Esophagus (tissue), 2 donors: ENCODE measurements around the gene EPGN. TPM values are rescaled to one million over a fixed set of nuclear protein-coding genes. Genes with fewer than 3 reads are reported as not detected.

ENCODE experiments used
- H3K27ac ChIP-seq, 2 donors: one replicate each; pipeline ENCODE4 v1.5.1; 2013; ENCODE audit warnings: low read depth in 2 of 2, mild to moderate bottlenecking in 2 of 2, inconsistent platforms in 1 of 2, low read length in 1 of 2, moderate library complexity in 1 of 2
- H3K27me3 ChIP-seq, 2 donors: one replicate each; pipeline ENCODE4 v1.6.1; 2013; ENCODE audit warnings: low read length in 2 of 2, control low read depth in 1 of 2, mild to moderate bottlenecking in 1 of 2; ENCODE audit not compliant: insufficient read depth in 2 of 2, control insufficient read depth in 1 of 2
- H3K36me3 ChIP-seq, 2 donors: one replicate each; pipeline ENCODE4 v1.6.1; 2013; ENCODE audit warnings: low read length in 1 of 2; ENCODE audit not compliant: control insufficient read depth in 2 of 2, insufficient read depth in 2 of 2
- H3K4me1 ChIP-seq, 2 donors: one replicate each; pipeline ENCODE4 v1.6.1; 2013; ENCODE audit warnings: low read length in 1 of 2; ENCODE audit not compliant: control insufficient read depth in 2 of 2, insufficient read depth in 2 of 2
- H3K4me3 ChIP-seq, 2 donors: one replicate each; pipeline ENCODE4 v1.5.1; 2013; ENCODE audit warnings: low read length in 2 of 2, mild to moderate bottlenecking in 2 of 2, low read depth in 1 of 2, moderate library complexity in 1 of 2
- H3K9me3 ChIP-seq, 2 donors: one replicate each; pipeline ENCODE4 v1.6.1; 2013; ENCODE audit warnings: mild to moderate bottlenecking in 2 of 2, low read depth in 1 of 2, low read length in 1 of 2, moderate library complexity in 1 of 2; ENCODE audit not compliant: control insufficient read depth in 2 of 2, insufficient read depth in 1 of 2
- WGBS, 2 donors: extraction: QIAGEN DNeasy Blood & Tissue Kit; methylation state at CpG; one replicate each; pipeline ENCODE4 v1.1.7; 2013; 5-methylcytosine and 5-hydroxymethylcytosine counted together
- polyA plus RNA-seq, 2 donors: library from polyadenylated mRNA; stranded (reverse); fragments of 200-250 nt; gene quantifications; one replicate each; pipeline ENCODE4 v1.2.3, GENCODE V29; 2013
- donor health status: healthy with polysubstance abuse.
- donor health status: Bipolar disorder and iron deficiency.

Gene EPGN
- polyA plus RNA-seq, 2 donors, result 12.8 to 63.1 TPM

DNA sequence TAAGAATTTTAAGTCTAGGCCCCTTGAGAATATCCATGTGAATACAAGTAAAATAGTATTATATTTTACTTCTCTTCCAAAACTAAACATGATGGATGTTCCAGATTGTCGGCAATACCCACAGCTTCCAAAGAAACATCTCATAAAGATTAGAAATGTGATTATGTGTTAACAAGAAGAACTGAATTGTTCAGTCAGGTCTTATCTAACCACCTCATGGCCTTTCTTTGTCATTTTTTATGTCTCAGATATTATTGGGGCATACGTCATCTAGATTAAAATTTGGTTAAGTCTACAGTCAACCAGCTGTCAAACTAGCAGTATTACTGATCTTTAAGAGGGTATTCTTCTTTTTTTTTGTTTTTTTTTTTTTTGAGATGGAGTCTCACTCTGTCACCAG lies 10.0 kb downstream of the EPGN start:
- WGBS, 2 donors, result 74 to 82% methylated on average over 2 of the region's 2 CpGs
- H3K4me3 ChIP-seq, result no peak overlapping the region
- no peaks in the 10 kb centered on the region for H3K9me3 ChIP-seq
- H3K27me3 ChIP-seq, result no peaks in the 10 kb centered on the region
- H3K4me1 ChIP-seq, result peaks cover 0 to 3% of the 10 kb centered on the region in 2 donors
- H3K36me3 ChIP-seq, result no peaks in the 10 kb centered on the region
- no peak overlapping the region for H3K27ac ChIP-seq

DNA sequence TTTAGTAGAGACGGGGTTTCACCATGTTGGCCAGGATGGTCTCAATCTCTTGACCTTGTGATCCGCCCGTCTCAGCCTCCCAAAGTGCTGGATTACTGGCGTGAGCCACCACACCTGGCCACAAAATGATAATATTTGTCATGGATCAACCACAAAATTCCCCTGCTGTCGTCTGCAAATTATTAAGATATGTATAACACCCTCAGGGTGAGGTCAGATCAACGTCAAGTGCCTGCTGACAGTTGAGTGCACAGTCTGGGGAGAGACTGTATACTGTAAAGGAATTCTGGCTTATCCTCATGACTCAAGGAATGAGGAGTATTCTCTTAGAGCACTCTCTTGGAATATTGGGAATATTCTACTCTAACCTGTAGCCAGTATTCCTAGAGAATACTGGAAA lies 11.2 kb downstream of the EPGN start:
- Histone ChIP-seq H3K4me1 (peaks cover 0 to 3% of the 10 kb centered on the region in 2 donors), H3K9me3 (no peaks in the 10 kb centered on the region), H3K36me3 (no peaks in the 10 kb centered on the region), H3K27me3 (no peaks in the 10 kb centered on the region), H3K4me3 (no peak overlapping the region), H3K27ac (no peak overlapping the region)
- 66 to 68% methylated on average over 6 of the region's 6 CpGs for WGBS, 2 donors

DNA sequence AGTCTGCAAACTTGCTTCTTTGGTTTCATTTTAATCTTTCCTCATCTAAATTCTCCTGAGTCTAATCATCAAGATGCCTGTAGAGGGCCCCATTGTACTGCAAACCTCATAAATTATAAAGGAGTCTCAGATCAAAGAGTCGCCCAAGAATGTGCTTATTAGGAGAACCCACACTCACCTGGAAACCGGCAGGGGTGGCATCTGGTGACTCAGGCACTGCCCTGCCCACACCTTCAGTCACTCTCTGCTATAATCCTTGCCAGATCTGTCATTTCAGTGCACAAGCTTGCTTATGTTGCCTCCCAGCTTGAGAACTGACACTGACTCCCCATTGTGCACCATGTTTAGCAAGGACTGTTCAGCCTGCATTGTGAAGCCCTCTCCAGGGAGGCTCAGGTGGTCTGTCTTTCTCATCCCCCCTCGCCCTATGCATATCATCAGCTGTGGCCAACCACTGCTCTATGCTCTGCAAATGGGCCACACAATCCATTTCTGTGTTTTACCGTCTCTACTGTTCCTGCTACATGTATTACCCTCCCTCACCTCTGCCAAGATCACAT lies 12.4 kb downstream of the EPGN start:
- Histone ChIP-seq H3K27me3 (no peaks in the 10 kb centered on the region), H3K4me3 (no peak overlapping the region), H3K4me1 (peaks cover 0 to 3% of the 10 kb centered on the region in 2 donors), H3K36me3 (no peaks in the 10 kb centered on the region), H3K9me3 (no peaks in the 10 kb centered on the region), H3K27ac (peak overlapping the region; percentile 78 to 82)
- 43 to 48% methylated on average over 4 of the region's 4 CpGs for WGBS, 2 donors

DNA sequence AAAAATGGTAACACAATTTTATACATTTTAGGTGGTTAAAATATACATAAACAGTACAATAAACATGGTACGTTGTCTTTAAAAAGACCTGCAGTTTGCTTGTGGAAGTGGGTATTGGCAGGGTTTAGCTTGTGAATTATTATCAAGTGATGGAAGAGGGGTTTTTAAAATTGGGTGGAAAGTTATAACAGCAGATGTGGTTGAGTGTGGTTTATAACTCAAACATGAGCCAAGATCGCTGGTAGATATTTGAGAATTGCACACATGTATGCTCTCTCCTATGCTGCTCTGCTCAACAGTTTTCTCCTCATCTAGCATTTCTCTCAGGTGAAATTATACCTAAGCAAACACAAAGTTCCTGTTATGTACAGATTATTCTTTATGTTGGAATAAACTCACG lies 14.0 kb downstream of the EPGN start:
- WGBS, 2 donors, result 74 to 87% methylated on average over 3 of the region's 3 CpGs
- Histone ChIP-seq H3K4me3 (no peak overlapping the region), H3K27ac (no peak overlapping the region)

DNA sequence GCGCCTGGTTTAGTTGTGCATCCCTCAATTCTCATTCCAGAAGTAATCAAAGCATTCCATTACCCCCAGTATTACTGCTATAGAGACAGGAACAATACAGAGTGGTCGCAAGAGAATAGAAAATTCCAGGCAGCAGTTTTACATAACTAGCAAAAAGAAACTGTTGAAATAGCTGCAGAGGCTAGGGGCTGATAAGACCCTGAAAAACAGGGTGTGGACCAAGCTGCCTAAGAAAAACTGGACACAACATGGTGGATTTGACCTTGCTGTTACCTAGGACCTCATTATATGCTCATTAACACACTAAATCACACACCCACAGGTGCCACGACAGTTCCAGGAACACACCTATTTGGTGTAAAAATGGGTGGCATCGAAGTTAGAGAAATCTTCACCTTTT lies 15.4 kb downstream of the EPGN start:
- H3K9me3 ChIP-seq, result no peaks in the 10 kb centered on the region
- no peaks in the 10 kb centered on the region for H3K27me3 ChIP-seq
- H3K4me1 ChIP-seq, result peaks cover 0 to 3% of the 10 kb centered on the region in 2 donors
- 84 to 90% methylated on average over 4 of the region's 4 CpGs for WGBS, 2 donors
- H3K36me3 ChIP-seq, result no peaks in the 10 kb centered on the region
- no peak overlapping the region for H3K27ac ChIP-seq
- H3K4me3 ChIP-seq, result no peak overlapping the region

More for the DNA sequence above, 14.0 kb downstream of the EPGN start:
- Histone ChIP-seq H3K4me1 (peaks cover 0 to 3% of the 10 kb centered on the region in 2 donors), H3K36me3 (no peaks in the 10 kb centered on the region), H3K9me3 (no peaks in the 10 kb centered on the region), H3K27me3 (no peaks in the 10 kb centered on the region)

DNA sequence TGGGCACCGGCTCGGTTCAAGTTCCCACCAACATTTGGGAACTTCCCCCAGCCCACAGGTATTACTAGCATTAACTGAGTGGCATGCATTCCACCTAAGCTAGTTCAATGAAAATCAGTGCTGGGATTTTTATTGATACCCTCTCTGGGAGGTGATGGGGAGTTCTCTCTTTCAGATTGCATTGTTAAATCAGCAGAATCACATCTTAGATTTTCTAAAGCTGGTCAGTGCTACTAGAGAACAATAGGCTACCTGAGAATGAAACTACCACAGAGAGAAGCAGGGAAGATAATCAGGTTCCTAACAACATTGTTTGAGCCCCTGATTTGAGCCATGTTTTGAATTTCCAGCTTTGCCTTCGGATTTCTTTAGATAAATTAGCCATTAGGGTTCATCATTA lies 16.0 kb downstream of the EPGN start:
- Histone ChIP-seq H3K4me1 (peaks cover 0 to 3% of the 10 kb centered on the region in 2 donors), H3K9me3 (no peaks in the 10 kb centered on the region), H3K27me3 (no peaks in the 10 kb centered on the region), H3K27ac (no peak overlapping the region), H3K36me3 (no peaks in the 10 kb centered on the region), H3K4me3 (no peak overlapping the region)
- 74 to 78% methylated on average over 3 of the region's 3 CpGs for WGBS, 2 donors

DNA sequence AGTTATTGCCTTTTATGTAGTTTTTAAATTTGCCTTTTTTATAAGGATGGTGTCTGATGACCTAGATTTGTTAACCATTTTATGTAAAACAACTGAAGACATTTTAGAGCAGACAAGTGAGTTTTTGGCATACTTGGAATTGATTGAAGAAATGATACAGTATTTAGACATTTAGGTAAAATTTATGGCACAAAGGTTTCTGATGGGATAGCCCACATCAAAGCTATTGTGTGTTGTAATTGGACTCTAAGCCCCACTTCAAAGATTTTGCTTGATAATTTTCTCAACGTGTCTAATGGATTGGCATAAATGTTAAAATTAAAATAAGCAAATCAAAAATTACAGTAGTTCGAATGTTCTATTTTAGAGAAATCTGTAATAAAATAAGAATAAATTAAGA lies 17.6 kb downstream of the EPGN start:
- H3K27ac ChIP-seq, result no peak overlapping the region
- WGBS, 2 donors, result 74 to 86% methylated on average over 2 of the region's 2 CpGs

DNA sequence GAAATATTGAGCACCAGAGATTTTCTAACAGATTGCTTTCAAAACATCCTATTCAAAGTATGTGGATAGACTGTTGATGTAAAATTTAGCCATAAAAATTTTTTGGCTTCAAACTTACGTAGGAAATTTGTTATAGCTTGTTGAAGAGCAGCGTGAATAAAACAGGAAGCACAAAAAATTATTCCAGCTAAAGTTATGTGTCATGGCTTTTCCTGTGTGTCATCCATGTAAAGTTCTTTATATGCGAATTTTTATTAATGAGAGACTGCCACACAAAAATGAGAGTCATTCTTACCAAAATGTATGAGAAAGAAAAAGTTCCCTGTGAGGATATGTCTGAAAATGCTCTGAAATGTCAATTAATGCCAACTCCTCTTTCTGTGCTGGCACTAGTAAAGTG lies 19.5 kb downstream of the EPGN start:
- H3K9me3 ChIP-seq, result no peaks in the 10 kb centered on the region
- H3K27me3 ChIP-seq, result no peaks in the 10 kb centered on the region
- H3K36me3 ChIP-seq, result no peaks in the 10 kb centered on the region
- no peak overlapping the region for H3K27ac ChIP-seq
- H3K4me1 ChIP-seq, result no peaks in the 10 kb centered on the region
- WGBS, 2 donors, result 32 to 47% methylated on average over 3 of the region's 3 CpGs
- no peak overlapping the region for H3K4me3 ChIP-seq

More for the DNA sequence above, 17.6 kb downstream of the EPGN start:
- H3K4me1 ChIP-seq, result no peaks in the 10 kb centered on the region
- no peaks in the 10 kb centered on the region for H3K27me3 ChIP-seq
- H3K9me3 ChIP-seq, result no peaks in the 10 kb centered on the region
- H3K36me3 ChIP-seq, result no peaks in the 10 kb centered on the region
- H3K4me3 ChIP-seq, result no peak overlapping the region

DNA sequence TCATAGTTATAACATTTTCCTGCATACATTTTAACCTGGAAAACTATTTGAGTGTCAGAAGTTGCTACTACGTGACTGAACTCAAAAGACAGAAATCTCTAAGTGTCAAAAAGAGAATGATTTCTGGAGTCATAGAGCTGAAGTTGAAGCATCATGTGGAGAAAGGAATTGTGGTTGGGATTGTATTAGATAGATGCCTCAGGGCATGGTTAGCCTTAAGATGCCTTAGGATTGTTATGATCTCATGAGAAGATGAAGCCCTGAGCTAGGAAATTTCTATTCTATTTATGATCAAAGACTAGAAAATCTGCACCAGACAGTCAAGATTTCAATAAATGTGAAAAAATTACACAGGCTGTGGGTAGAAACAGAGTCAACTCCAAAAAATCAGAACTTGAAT lies 20.2 kb downstream of the EPGN start:
- H3K27ac ChIP-seq, result no peak overlapping the region
- H3K27me3 ChIP-seq, result no peaks in the 10 kb centered on the region
- WGBS, 2 donors, result 81 to 91% methylated on average over 1 of the region's 1 CpG
- H3K36me3 ChIP-seq, result no peaks in the 10 kb centered on the region
- no peaks in the 10 kb centered on the region for H3K4me1 ChIP-seq
- H3K4me3 ChIP-seq, result no peak overlapping the region
- H3K9me3 ChIP-seq, result no peaks in the 10 kb centered on the region

DNA sequence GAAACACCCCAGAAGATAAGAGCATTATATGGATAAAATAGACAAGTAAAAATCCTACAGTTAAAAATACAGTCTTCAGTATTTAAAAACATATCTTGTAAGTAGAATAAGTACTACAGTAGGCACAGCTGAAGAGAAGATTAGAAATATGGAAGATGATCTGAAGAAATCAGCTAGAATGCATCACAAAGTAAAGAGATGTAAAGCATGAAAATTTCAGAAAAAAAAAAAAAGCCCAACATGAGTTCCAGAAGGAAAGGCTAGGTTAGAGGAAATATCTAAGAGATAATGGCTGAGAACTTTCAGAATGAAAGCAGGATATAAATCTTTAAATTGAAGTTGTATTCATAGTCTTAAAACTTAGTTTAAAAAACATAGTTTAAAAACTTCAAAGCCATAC lies 21.0 kb downstream of the EPGN start:
- Histone ChIP-seq H3K27ac (no peak overlapping the region), H3K9me3 (no peaks in the 10 kb centered on the region)

More for the DNA sequence above, 21.0 kb downstream of the EPGN start:
- Histone ChIP-seq H3K4me1 (no peaks in the 10 kb centered on the region), H3K4me3 (no peak overlapping the region), H3K36me3 (no peaks in the 10 kb centered on the region), H3K27me3 (no peaks in the 10 kb centered on the region)
